ENCODE data around the gene CEMIP.

Gene CEMIP

DNA sequence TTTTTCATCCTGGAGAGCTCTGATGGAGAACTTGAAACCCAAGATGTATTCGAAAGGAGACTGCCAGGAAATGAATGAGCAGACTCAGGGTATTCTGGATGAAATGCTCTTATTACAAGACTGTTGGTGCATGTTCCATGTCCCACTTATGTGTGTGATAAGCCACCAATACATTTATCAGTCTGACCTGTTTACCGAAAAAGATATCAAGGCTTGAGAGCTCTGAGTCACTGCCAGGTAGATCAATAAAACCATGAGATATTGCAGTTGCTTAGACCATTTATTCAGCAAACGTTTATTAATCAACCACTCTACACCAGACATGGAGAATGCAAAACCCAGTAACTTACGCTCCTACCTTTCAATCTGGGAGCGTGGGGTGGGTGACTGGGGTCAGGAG lies 17.2 kb downstream of the CEMIP start:
- no peak overlapping the region for H3K4me3 ChIP-seq (ENCODE audit: low read depth in 1 of 2, low read length in 2 of 2)
- no peaks in the 10 kb centered on the region for H3K36me3 ChIP-seq (ENCODE audit: control insufficient read depth in 1 of 2, insufficient read depth in 2 of 2, low read length in 2 of 2)
- no peak overlapping the region for H3K9ac ChIP-seq (ENCODE audit: low read depth in 1 of 2, low read length in 2 of 2)
- H3K27me3 ChIP-seq (ENCODE audit: control insufficient read depth in 1 of 2, insufficient read depth in 2 of 2, low read length in 2 of 2), result no peaks in the 10 kb centered on the region
- no peaks in the 10 kb centered on the region for H3K9me3 ChIP-seq (ENCODE audit: control insufficient read depth in 1 of 2, low read length in 2 of 2)
- peaks cover 8 to 14% of the 10 kb centered on the region in 2 donors for H3K4me1 ChIP-seq (ENCODE audit: control insufficient read depth in 1 of 2, insufficient read depth in 2 of 2, low read length in 2 of 2)
- H3K27ac ChIP-seq (ENCODE audit: low read depth, low read length), result no peak overlapping the region

DNA sequence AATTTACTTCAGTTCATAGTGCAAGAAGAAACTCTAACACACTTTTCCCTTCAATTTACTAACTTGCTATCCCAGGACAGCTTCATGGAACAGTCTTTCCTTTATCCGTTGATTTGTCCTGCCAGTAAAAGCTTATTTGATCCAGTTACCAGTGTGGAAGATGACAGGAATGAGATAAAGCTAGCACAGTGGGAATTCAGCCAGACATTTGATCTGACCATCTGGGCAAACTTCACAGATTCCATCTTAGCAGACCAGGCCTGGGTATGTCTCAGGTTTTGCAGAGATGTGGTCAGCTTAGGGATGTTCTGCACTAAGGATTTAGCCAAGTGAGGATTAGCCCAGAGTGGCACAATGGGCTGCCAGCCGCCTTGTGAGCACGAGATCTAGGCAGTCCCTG lies 19.7 kb downstream of the CEMIP start:
- no peak overlapping the region for H3K4me3 ChIP-seq (ENCODE audit: low read depth in 1 of 2, low read length in 2 of 2)
- no peaks in the 10 kb centered on the region for H3K36me3 ChIP-seq (ENCODE audit: control insufficient read depth in 1 of 2, insufficient read depth in 2 of 2, low read length in 2 of 2)
- no peak overlapping the region for H3K9ac ChIP-seq (ENCODE audit: low read depth in 1 of 2, low read length in 2 of 2)
- no peaks in the 10 kb centered on the region for H3K27me3 ChIP-seq (ENCODE audit: control insufficient read depth in 1 of 2, insufficient read depth in 2 of 2, low read length in 2 of 2)
- peaks cover 8 to 14% of the 10 kb centered on the region in 2 donors for H3K4me1 ChIP-seq (ENCODE audit: control insufficient read depth in 1 of 2, insufficient read depth in 2 of 2, low read length in 2 of 2)
- H3K9me3 ChIP-seq (ENCODE audit: control insufficient read depth in 1 of 2, low read length in 2 of 2), result no peaks in the 10 kb centered on the region
- H3K27ac ChIP-seq (ENCODE audit: low read depth, low read length), result no peak overlapping the region

DNA sequence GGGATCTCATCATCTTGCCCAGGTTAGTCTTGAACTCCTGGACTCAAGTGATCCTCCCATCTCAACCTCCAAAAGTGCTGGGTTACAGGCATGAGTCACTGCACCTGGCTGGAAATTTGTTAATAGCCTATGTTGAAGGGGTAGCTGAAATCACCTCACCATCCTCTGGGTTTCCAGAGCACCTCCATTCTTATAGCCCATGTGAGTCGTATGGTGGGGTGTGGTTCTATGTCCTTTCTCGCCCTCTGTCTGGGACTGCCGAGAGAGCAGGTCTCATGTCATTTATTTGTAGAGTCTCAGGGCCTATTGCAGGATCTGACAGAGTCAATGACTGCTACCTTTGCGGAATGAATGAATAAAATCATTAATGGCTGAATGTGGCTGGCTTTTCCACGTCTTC lies 20.9 kb downstream of the CEMIP start:
- no peak overlapping the region for H3K4me3 ChIP-seq (ENCODE audit: low read depth in 1 of 2, low read length in 2 of 2)
- H3K9me3 ChIP-seq (ENCODE audit: control insufficient read depth in 1 of 2, low read length in 2 of 2), result no peaks in the 10 kb centered on the region
- no peaks in the 10 kb centered on the region for H3K36me3 ChIP-seq (ENCODE audit: control insufficient read depth in 1 of 2, insufficient read depth in 2 of 2, low read length in 2 of 2)
- no peak overlapping the region for H3K27ac ChIP-seq (ENCODE audit: low read depth, low read length)
- H3K27me3 ChIP-seq (ENCODE audit: control insufficient read depth in 1 of 2, insufficient read depth in 2 of 2, low read length in 2 of 2), result no peaks in the 10 kb centered on the region
- H3K9ac ChIP-seq (ENCODE audit: low read depth in 1 of 2, low read length in 2 of 2), result no peak overlapping the region
- H3K4me1 ChIP-seq (ENCODE audit: control insufficient read depth in 1 of 2, insufficient read depth in 2 of 2, low read length in 2 of 2), result peaks cover 8 to 14% of the 10 kb centered on the region in 2 donors

DNA sequence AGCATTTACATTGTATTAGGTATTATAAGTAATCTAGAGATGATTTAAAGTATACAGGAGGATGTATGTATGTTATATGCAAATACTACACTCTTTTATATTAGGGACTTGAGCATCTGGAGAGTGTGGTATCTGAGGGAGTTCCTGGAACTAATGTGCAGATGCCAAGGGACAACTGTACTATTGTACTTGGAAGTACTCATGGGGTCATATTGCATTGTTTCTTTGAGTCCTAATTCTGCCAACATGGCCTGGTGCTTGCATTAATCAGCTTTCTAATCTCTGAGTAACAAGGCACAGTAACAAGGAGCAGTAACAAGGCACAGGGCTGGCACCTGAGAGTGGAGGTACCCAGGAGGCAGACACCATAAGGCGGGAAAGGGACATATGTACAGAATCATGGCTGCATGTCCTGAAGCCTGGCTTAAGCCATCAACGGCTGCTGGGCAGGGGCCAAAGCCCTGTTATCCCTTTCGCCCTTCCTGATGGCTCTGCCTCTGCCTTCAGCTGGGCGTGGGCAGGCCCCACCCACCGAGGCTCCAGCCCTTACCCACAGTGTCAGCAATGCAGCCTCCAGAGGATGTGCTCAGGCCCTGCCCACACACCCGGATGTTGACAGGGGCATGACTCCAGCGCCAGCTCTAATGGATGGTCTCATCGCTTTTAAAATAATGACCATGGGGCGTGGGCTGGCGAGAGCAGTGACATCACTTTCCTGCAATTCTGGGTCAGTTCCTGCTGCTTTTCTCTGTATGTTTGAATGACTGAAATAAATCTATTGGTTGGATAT lies 22.9 kb downstream of the CEMIP start:
- H3K27ac ChIP-seq (ENCODE audit: low read depth, low read length), result no peak overlapping the region
- no peak overlapping the region for H3K9ac ChIP-seq (ENCODE audit: low read depth in 1 of 2, low read length in 2 of 2)
- H3K9me3 ChIP-seq (ENCODE audit: control insufficient read depth in 1 of 2, low read length in 2 of 2), result no peaks in the 10 kb centered on the region
- H3K27me3 ChIP-seq (ENCODE audit: control insufficient read depth in 1 of 2, insufficient read depth in 2 of 2, low read length in 2 of 2), result no peaks in the 10 kb centered on the region
- H3K4me3 ChIP-seq (ENCODE audit: low read depth in 1 of 2, low read length in 2 of 2), result no peak overlapping the region
- H3K4me1 ChIP-seq (ENCODE audit: control insufficient read depth in 1 of 2, insufficient read depth in 2 of 2, low read length in 2 of 2), result peaks cover 2 to 3% of the 10 kb centered on the region in 2 donors
- H3K36me3 ChIP-seq (ENCODE audit: control insufficient read depth in 1 of 2, insufficient read depth in 2 of 2, low read length in 2 of 2), result no peaks in the 10 kb centered on the region

DNA sequence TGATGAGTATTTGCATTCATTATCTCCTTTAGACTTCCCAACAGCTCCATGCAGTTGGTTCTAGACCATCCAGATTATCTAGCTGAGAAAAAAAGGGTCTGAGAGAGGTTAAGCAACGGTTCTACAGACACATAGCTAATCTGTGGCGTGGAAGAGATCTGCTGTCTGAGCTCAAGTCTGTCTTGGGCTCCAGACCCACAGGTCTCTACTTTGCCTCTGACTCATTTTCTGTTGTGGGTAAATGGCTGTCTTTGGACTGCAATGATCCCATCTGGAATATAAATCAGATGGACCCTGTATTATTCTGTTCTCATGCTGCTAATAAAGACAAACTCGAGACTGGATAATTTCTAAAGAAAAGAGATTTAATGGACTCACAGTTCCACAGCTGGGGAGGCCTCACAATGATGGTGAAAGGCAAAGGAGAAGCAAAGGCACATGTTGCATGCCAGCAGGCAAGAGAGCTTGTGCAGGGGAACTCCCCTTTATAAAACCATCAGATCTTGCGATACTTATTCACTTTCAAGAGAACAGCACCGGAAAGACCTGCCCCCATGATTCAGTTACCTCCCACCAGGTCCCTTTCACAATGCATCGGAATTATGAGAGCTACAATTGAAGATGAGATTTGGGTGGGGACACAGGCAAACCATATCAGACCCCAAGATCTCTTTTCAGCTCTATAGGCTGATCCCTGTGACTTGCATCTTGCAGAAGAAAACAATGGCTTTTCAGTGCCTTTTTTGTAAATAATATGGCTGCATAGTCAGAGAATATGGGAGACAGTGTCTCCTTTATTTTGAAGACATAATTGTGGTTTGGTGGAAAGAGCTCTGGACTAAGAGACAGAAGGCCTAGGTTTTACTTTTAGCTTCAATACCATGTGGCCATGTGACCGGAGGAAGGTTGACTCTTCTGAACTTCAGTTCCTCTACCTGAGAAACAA lies 24.7 kb downstream of the CEMIP start:
- Histone ChIP-seq H3K4me3 (ENCODE audit: low read depth in 1 of 2, low read length in 2 of 2) (no peak overlapping the region), H3K9me3 (ENCODE audit: control insufficient read depth in 1 of 2, low read length in 2 of 2) (no peaks in the 10 kb centered on the region), H3K36me3 (ENCODE audit: control insufficient read depth in 1 of 2, insufficient read depth in 2 of 2, low read length in 2 of 2) (no peaks in the 10 kb centered on the region), H3K27me3 (ENCODE audit: control insufficient read depth in 1 of 2, insufficient read depth in 2 of 2, low read length in 2 of 2) (no peaks in the 10 kb centered on the region), H3K9ac (ENCODE audit: low read depth in 1 of 2, low read length in 2 of 2) (no peak overlapping the region), H3K4me1 (ENCODE audit: control insufficient read depth in 1 of 2, insufficient read depth in 2 of 2, low read length in 2 of 2) (no peaks in the 10 kb centered on the region), H3K27ac (ENCODE audit: low read depth, low read length) (no peak overlapping the region)

DNA sequence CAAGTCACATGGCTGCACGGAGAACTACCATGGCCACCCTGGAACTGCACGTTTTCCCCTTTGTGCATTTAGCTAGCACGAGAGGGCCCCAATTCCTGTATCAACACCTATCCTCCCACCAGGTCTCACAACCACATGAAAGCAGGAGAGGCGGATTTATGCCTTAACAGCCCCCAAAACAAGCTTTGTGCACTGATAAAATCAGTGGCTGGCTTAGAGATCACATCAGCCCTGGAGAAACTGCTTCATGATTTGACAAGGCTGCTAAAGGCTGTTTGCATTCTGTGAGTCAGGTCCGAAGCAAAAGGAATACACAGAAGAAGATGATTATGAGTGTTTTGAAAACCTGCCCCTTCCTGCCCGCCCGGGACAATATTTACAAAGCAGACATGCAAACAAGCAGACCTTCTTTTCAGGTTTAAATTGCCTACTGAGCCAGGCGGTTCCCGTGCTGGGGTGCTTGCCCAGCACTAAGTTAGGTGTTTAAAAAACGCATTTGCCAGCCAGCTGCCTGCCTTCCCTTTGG lies 25.9 kb downstream of the CEMIP start:
- Histone ChIP-seq H3K36me3 (ENCODE audit: control insufficient read depth in 1 of 2, insufficient read depth in 2 of 2, low read length in 2 of 2) (no peaks in the 10 kb centered on the region), H3K9ac (ENCODE audit: low read depth in 1 of 2, low read length in 2 of 2) (no peak overlapping the region), H3K27ac (ENCODE audit: low read depth, low read length) (no peak overlapping the region), H3K9me3 (ENCODE audit: control insufficient read depth in 1 of 2, low read length in 2 of 2) (no peaks in the 10 kb centered on the region), H3K4me1 (ENCODE audit: control insufficient read depth in 1 of 2, insufficient read depth in 2 of 2, low read length in 2 of 2) (no peaks in the 10 kb centered on the region), H3K4me3 (ENCODE audit: low read depth in 1 of 2, low read length in 2 of 2) (no peak overlapping the region), H3K27me3 (ENCODE audit: control insufficient read depth in 1 of 2, insufficient read depth in 2 of 2, low read length in 2 of 2) (no peaks in the 10 kb centered on the region)

DNA sequence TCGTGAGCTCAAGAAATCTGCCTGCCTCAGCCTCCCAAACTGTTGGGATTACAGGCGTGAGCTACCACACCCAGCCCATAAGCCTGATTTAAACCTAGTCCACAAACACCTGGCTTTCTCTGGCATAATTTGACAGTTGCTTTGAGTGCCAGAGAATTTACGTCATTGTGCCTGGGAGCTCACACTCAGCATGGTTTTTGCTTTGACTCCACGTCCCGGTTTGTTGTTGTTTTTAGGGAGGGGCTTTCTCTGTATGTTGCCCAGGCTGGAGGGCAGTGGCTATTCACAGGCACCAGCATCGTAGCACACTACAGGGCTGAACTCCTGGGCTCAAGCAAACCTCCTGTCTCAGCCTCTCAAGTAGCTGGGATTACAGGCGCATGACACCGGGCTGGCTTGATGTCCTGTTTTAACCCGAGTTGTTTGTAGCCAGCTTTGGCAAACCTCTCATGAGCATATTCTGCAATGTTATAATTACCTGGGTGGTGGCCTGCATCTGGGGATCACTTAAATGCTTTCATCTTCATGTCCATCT lies 32.7 kb downstream of the CEMIP start:
- H3K27ac ChIP-seq (ENCODE audit: low read depth, low read length), result no peak overlapping the region

DNA sequence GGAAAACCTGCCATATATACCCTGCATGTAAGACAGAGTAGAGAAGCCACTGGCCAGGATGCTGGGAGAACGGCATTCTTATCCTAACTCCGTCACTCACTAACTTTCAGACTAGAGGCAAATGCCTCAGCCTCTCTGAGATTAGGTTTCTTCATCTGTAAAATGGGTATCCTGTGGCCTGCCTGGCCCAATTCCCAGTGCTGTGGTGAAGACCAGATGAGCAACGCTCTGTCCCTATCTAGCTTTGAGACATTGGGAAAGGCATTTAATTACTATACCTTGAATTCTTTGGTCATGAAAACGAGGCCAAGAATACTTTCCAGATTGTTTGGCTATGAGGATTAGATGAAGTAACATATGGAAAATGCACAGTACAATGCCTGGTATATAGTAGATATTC lies 35.9 kb downstream of the CEMIP start:
- H3K27ac ChIP-seq (ENCODE audit: low read depth, low read length), result no peak overlapping the region
- H3K9ac ChIP-seq (ENCODE audit: low read depth in 1 of 2, low read length in 2 of 2), result no peak overlapping the region
- no peak overlapping the region for H3K4me3 ChIP-seq (ENCODE audit: low read depth in 1 of 2, low read length in 2 of 2)
- no peaks in the 10 kb centered on the region for H3K36me3 ChIP-seq (ENCODE audit: control insufficient read depth in 1 of 2, insufficient read depth in 2 of 2, low read length in 2 of 2)
- H3K4me1 ChIP-seq (ENCODE audit: control insufficient read depth in 1 of 2, insufficient read depth in 2 of 2, low read length in 2 of 2), result no peaks in the 10 kb centered on the region
- H3K9me3 ChIP-seq (ENCODE audit: control insufficient read depth in 1 of 2, low read length in 2 of 2), result no peaks in the 10 kb centered on the region
- H3K27me3 ChIP-seq (ENCODE audit: control insufficient read depth in 1 of 2, insufficient read depth in 2 of 2, low read length in 2 of 2), result no peaks in the 10 kb centered on the region

More for the DNA sequence above, 32.7 kb downstream of the CEMIP start:
- no peak overlapping the region for H3K4me3 ChIP-seq (ENCODE audit: low read depth in 1 of 2, low read length in 2 of 2)
- H3K27me3 ChIP-seq (ENCODE audit: control insufficient read depth in 1 of 2, insufficient read depth in 2 of 2, low read length in 2 of 2), result no peaks in the 10 kb centered on the region
- H3K9ac ChIP-seq (ENCODE audit: low read depth in 1 of 2, low read length in 2 of 2), result no peak overlapping the region
- H3K4me1 ChIP-seq (ENCODE audit: control insufficient read depth in 1 of 2, insufficient read depth in 2 of 2, low read length in 2 of 2), result no peaks in the 10 kb centered on the region
- no peaks in the 10 kb centered on the region for H3K36me3 ChIP-seq (ENCODE audit: control insufficient read depth in 1 of 2, insufficient read depth in 2 of 2, low read length in 2 of 2)
- H3K9me3 ChIP-seq (ENCODE audit: control insufficient read depth in 1 of 2, low read length in 2 of 2), result no peaks in the 10 kb centered on the region

DNA sequence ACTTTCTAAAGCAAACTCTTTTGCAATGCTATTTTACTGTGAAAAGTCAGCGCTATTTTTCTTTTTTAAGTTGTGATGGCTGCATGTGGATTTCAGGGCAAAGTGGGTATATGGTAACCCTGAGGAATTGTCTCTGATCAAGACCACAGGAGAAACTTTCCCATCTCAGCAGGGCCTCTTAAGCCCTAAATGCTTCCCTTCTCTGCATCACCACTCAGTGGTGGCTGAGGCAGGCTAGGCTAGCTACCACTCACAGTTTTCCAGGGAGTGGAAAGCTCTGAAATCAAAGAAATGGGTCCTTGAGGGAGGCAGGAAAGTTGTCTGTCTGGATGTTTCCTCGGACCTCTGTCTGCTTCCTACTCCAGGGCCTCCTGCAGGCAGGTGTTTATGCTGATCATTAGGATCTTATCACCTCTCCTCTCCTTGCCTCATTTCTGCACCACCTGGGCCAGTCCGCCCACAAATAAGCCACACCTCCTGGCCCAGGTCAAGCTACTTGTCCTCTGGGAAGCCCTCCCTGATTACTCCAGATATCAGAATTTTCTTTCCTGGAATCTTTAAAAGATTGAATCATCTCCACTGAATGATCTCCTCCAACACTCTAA lies 37.0 kb downstream of the CEMIP start:
- Histone ChIP-seq H3K36me3 (ENCODE audit: control insufficient read depth in 1 of 2, insufficient read depth in 2 of 2, low read length in 2 of 2) (no peaks in the 10 kb centered on the region), H3K9me3 (ENCODE audit: control insufficient read depth in 1 of 2, low read length in 2 of 2) (no peaks in the 10 kb centered on the region), H3K9ac (ENCODE audit: low read depth in 1 of 2, low read length in 2 of 2) (no peak overlapping the region), H3K4me1 (ENCODE audit: control insufficient read depth in 1 of 2, insufficient read depth in 2 of 2, low read length in 2 of 2) (no peaks in the 10 kb centered on the region), H3K27me3 (ENCODE audit: control insufficient read depth in 1 of 2, insufficient read depth in 2 of 2, low read length in 2 of 2) (no peaks in the 10 kb centered on the region), H3K4me3 (ENCODE audit: low read depth in 1 of 2, low read length in 2 of 2) (no peak overlapping the region), H3K27ac (ENCODE audit: low read depth, low read length) (no peak overlapping the region)
